GM18868 (cell line): Measurements from ENCODE around the gene MAD2L1.
"Not testable (repeated sequence)": the region's sequence is repeated elsewhere in the genome, so short reads cannot be mapped to it uniquely, and the experiment has no call there.

Source experiments
- ATAC-seq: cut with Tn5 transposase; IDR thresholded peaks from one replicate; pipeline ENCODE4 v1.9.1; 2021; ENCODE audit warnings: mild to moderate bottlenecking, moderate library complexity; ENCODE audit not compliant: unreplicated experiment

MAD2L1 gene

GRCh38 chr4:120066517-120067340 is at the start of gene MAD2L1:
TSS of gene MAD2L1 (minus strand) at chr4:120066848. CDS start at chr4:120066734, 114 bp downstream.
- ATAC-seq: peak; percentile 81

- no peak for ATAC-seq
Observed at GRCh38 chr4:120111745-120112144, 45.1 kb upstream of the MAD2L1 start.

GRCh38 chr4:120109406-120109805 is 42.8 kb upstream of the MAD2L1 start:
- ATAC-seq: no peak

GRCh38 chr4:120105472-120105871 is 38.8 kb upstream of the MAD2L1 start:
- ATAC-seq: peak; percentile 84

GRCh38 chr4:120096508-120097297 is 30.1 kb upstream of the MAD2L1 start:
- ATAC-seq: no peak

GRCh38 chr4:120088507-120088906 is 21.9 kb upstream of the MAD2L1 start:
- ATAC-seq: no peak

GRCh38 chr4:120088066-120088465 is 21.4 kb upstream of the MAD2L1 start:
- ATAC-seq: not testable (repeated sequence)

GRCh38 chr4:120085705-120086104 is 19.1 kb upstream of the MAD2L1 start:
- peak; percentile 57 for ATAC-seq

- ATAC-seq: no peak
Observed at GRCh38 chr4:120084327-120084726, 17.7 kb upstream of the MAD2L1 start.

- no peak for ATAC-seq
Observed at GRCh38 chr4:120083152-120083551, 16.5 kb upstream of the MAD2L1 start.

GRCh38 chr4:120082251-120082650 is 15.6 kb upstream of the MAD2L1 start:
- no peak for ATAC-seq

GRCh38 chr4:120081726-120082125 is 15.1 kb upstream of the MAD2L1 start:
- no peak for ATAC-seq

GRCh38 chr4:120080533-120080932 is 13.9 kb upstream of the MAD2L1 start:
- ATAC-seq: no peak

- ATAC-seq: no peak
Observed at GRCh38 chr4:120079839-120080520, 13.3 kb upstream of the MAD2L1 start.

GRCh38 chr4:120078216-120078615 is 11.6 kb upstream of the MAD2L1 start:
- no peak for ATAC-seq

GRCh38 chr4:120071192-120071795 is 4.6 kb upstream of the MAD2L1 start:
- no peak for ATAC-seq

GRCh38 chr4:120070196-120070595 is 3.5 kb upstream of the MAD2L1 start:
- no peak for ATAC-seq

GRCh38 chr4:120065974-120066516 is 603 bp downstream of the MAD2L1 start:
- no peak for ATAC-seq

GRCh38 chr4:120064887-120065286 is 1.8 kb downstream of the MAD2L1 start:
- no peak for ATAC-seq

- not testable (repeated sequence) for ATAC-seq
Observed at GRCh38 chr4:120063711-120064110, 2.9 kb downstream of the MAD2L1 start.
